Neural cell (in vitro differentiated cells): ENCODE data around the gene FCHSD2.

Experiments
- CTCF ChIP-seq: fragments of 450-650 bp; IDR thresholded peaks from 2 replicates; pipeline ENCODE4 v1.5.1; 2014; ENCODE audit warnings: antibody characterized with exemption, mild to moderate bottlenecking, moderate library complexity; ENCODE audit not compliant: poor library complexity, severe bottlenecking
- EZH2 ChIP-seq: fragments of 200-600, 300-800 bp; shearing (Covaris generic), sonication (generic); IDR thresholded peaks from 2 replicates; pipeline ENCODE4 v1.6.1; 2014; ENCODE audit warnings: antibody characterized with exemption, low read length, borderline replicate concordance, mild to moderate bottlenecking; ENCODE audit not compliant: insufficient read depth, poor library complexity, severe bottlenecking
- MXI1 ChIP-seq: fragments of 450-650 bp; conservative IDR thresholded peaks from 2 replicates; pipeline ENCODE4 v1.6.1; 2014; ENCODE audit warnings: antibody characterized with exemption, mild to moderate bottlenecking; ENCODE audit not compliant: poor library complexity, severe bottlenecking
- RAD21 ChIP-seq: fragments of 450-650 bp; conservative IDR thresholded peaks from 2 replicates; pipeline ENCODE4 v1.6.1; 2014; ENCODE audit warnings: antibody characterized with exemption, mild to moderate bottlenecking, moderate library complexity

- no peak for TF ChIP-seq RAD21
- TF ChIP-seq CTCF, result no peak
- no peak for TF ChIP-seq EZH2
- TF ChIP-seq MXI1, result no peak
Measured at GRCh38 chr11:73137262-73137943, 4.7 kb downstream of the FCHSD2 start.
